BLaER1 treated with 17β-estradiol and CSF1 and Interleukin-3, amounts not matched to agents 10 nM and 100 nM (cell line): ENCODE measurements around the gene PPIP5K2.

ENCODE experiments used
- H3K27ac ChIP-seq, 11 experiments: shearing (Covaris generic); formaldehyde crosslinking; 2 replicates each; pipeline ENCODE4 v1.8.1; 2022
- H3K27me3 ChIP-seq, 11 experiments: shearing (Covaris generic); formaldehyde crosslinking; 2 replicates each; pipeline ENCODE4 v1.8.1; 2022
- H3K36me3 ChIP-seq, 11 experiments: shearing (Covaris generic); formaldehyde crosslinking; 2 replicates each; pipeline ENCODE4 v1.8.1; 2022
- H3K4me1 ChIP-seq, 10 experiments: shearing (Covaris generic); formaldehyde crosslinking; 2 replicates each; pipeline ENCODE4 v1.8.1; 2022
- H3K4me2 ChIP-seq, 11 experiments: shearing (Covaris generic); formaldehyde crosslinking; 2 replicates each; pipeline ENCODE4 v1.8.1; 2022
- H3K4me3 ChIP-seq, 10 experiments: shearing (Covaris generic); formaldehyde crosslinking; 2 replicates each; pipeline ENCODE4 v1.8.1; 2022
- H3K9ac ChIP-seq, 11 experiments: shearing (Covaris generic); formaldehyde crosslinking; 2 replicates each; pipeline ENCODE4 v1.8.1; 2022
- H3K9me3 ChIP-seq, 11 experiments: shearing (Covaris generic); formaldehyde crosslinking; replicated peaks in 1 of 11; 2 replicates each; pipeline ENCODE4 v1.8.1; 2022
- H4K20me1 ChIP-seq, 11 experiments: shearing (Covaris generic); formaldehyde crosslinking; 2 replicates each; pipeline ENCODE4 v1.8.1; 2022
- Cebpa-rat ChIP-seq, 11 experiments: shearing (Covaris generic); IDR thresholded peaks; 2 replicates each; pipeline ENCODE4 v1.8.1; 2022

Gene PPIP5K2

DNA sequence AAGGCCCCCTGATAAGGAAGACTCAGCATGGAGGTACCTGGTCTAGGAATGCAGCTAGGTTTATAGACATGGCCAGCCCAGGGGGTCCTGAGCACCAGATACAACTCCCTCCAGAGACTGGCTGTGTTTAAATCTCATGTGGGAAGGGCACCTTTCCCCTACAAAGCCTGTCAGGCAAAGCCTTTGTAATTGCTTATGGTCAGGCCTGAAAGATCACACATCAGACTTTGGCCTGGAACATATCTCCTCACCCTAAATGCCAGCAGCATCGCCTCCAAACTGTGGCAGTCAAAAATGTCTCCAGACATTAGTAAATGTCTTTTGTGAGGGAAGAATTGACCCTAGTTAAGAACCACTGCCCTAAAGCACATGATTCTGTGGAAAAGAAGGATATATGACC lies 86.9 kb downstream of the PPIP5K2 start:
- Histone ChIP-seq H3K4me1 (peaks cover 34 to 55% (median 45%) of the 10 kb centered on the region in 10 experiments), H3K9ac (peak overlapping the region in 2 of 11 experiments; percentile 6 to 14; a peak in 2 of 22 replicates), H3K27ac (peak overlapping the region in 10 of 11 experiments; percentile 21 to 92 (median 58); a peak in 18 of 22 replicates), H3K27me3 (no peaks in the 10 kb centered on the region), H3K4me3 (no peak overlapping the region), H4K20me1 (no peaks in the 10 kb centered on the region), H3K4me2 (peak overlapping the region; percentile 12 to 71 (median 50); a peak in 19 of 22 replicates), H3K36me3 (peaks cover 18 to 56% (median 33%) of the 10 kb centered on the region in 11 experiments; a peak in 21 of 22 replicates), H3K9me3 (peaks cover 0 to 10% (median 4%) of the 10 kb centered on the region in 11 experiments; a peak in 10 of 22 replicates)
- TF ChIP-seq Cebpa-rat (IDR thresholded peaks at IDR 0.05) = no peak

DNA sequence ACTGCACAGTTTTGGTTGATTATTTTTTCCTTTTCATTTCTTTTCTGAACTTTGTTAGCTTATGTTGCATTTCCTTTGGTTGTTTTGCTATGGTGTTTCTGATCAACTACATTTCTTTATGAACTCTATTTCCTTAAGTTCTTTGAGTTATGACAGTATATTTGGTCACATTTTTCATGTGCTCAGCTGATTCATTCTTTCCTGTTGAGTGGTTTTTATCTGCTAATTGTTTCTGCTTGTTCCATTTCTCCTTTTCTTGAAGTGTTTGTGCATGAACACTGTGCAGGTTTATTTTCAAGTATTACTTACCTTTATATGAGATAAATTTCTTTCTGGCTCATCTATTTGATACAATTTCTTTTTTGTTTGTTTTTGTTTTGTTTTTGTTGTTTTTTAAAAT lies 87.6 kb downstream of the PPIP5K2 start:
- H3K36me3 ChIP-seq = peaks cover 18 to 50% (median 31%) of the 10 kb centered on the region in 11 experiments; a peak in 21 of 22 replicates
- no peaks in the 10 kb centered on the region for H4K20me1 ChIP-seq
- no peaks in the 10 kb centered on the region for H3K27me3 ChIP-seq
- H3K4me3 ChIP-seq = no peak overlapping the region
- peaks cover 0 to 10% (median 4%) of the 10 kb centered on the region in 11 experiments; a peak in 10 of 22 replicates for H3K9me3 ChIP-seq
- no peak overlapping the region; a peak in 1 of 22 replicates for H3K9ac ChIP-seq
- H3K4me2 ChIP-seq = peak overlapping the region in 9 of 11 experiments; percentile 23 to 71 (median 65); a peak in 15 of 22 replicates
- peaks cover 34 to 58% (median 51%) of the 10 kb centered on the region in 10 experiments for H3K4me1 ChIP-seq
- H3K27ac ChIP-seq = peak overlapping the region in 8 of 11 experiments; percentile 50 to 95 (median 76); a peak in 14 of 22 replicates
- no peak for TF ChIP-seq Cebpa-rat (IDR thresholded peaks at IDR 0.05)

DNA sequence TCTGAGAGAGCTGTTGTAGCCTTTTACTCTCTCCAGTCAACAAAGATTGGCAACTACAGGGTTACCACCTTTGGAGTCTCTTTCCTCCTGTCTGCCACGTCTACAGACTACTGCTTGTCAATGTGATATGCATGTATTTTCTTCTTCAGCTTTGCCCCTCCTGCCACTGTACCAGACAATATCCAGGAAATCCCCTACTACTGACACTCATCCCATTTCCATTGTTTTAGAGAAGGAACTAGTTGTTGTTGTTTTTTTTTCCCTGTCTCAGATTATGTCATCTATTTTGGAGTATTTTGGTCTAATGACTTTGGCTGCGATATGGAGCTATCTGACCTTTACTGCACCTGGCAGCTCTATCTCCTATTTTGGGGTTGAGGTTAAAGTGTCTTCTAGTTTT lies 88.4 kb downstream of the PPIP5K2 start:
- no peak overlapping the region for H3K9ac ChIP-seq
- H3K27me3 ChIP-seq = no peaks in the 10 kb centered on the region
- H4K20me1 ChIP-seq = no peaks in the 10 kb centered on the region
- H3K4me2 ChIP-seq = peak overlapping the region; percentile 14 to 71 (median 50); a peak in 20 of 22 replicates
- H3K36me3 ChIP-seq = peaks cover 18 to 43% (median 28%) of the 10 kb centered on the region in 11 experiments; a peak in 21 of 22 replicates
- no peak for TF ChIP-seq Cebpa-rat (IDR thresholded peaks at IDR 0.05)
- peaks cover 38 to 66% (median 53%) of the 10 kb centered on the region in 10 experiments for H3K4me1 ChIP-seq
- peaks cover 0 to 10% (median 4%) of the 10 kb centered on the region in 11 experiments; a peak in 10 of 22 replicates for H3K9me3 ChIP-seq
- no peak overlapping the region for H3K4me3 ChIP-seq
- H3K27ac ChIP-seq = peak overlapping the region in 8 of 11 experiments; percentile 5 to 95 (median 69); a peak in 12 of 22 replicates

DNA sequence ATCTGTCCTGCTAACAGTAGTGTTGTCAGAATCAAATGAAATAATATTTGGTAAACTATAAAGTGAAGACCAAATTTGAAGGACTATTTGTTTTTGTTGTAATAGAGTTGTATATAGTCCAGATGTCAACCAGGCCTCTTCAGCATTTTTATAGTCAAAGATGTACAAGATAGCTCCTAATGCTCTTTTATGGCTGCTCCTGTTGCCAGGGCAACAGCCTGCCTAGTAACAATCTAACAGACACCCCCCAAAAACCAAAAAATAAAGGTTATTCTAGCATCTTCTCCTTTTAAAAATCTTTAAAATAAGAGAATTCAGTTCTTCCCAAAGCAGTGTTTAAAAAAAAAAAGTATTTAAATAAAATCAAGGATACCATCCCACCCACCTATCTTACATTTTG lies 89.0 kb downstream of the PPIP5K2 start:
- Histone ChIP-seq H4K20me1 (no peaks in the 10 kb centered on the region), H3K27ac (peak overlapping the region in 7 of 11 experiments; percentile 5 to 95 (median 91); a peak in 9 of 22 replicates), H3K4me3 (no peak overlapping the region), H3K36me3 (peaks cover 16 to 37% (median 22%) of the 10 kb centered on the region in 11 experiments; a peak in 21 of 22 replicates), H3K4me1 (peaks cover 38 to 72% (median 53%) of the 10 kb centered on the region in 10 experiments), H3K9me3 (peaks cover 0 to 10% (median 4%) of the 10 kb centered on the region in 11 experiments; a peak in 10 of 22 replicates), H3K27me3 (no peaks in the 10 kb centered on the region), H3K9ac (no peak overlapping the region), H3K4me2 (peak overlapping the region in 6 of 11 experiments; percentile 23 to 71 (median 58); a peak in 9 of 22 replicates)
- no peak for TF ChIP-seq Cebpa-rat (IDR thresholded peaks at IDR 0.05)

DNA sequence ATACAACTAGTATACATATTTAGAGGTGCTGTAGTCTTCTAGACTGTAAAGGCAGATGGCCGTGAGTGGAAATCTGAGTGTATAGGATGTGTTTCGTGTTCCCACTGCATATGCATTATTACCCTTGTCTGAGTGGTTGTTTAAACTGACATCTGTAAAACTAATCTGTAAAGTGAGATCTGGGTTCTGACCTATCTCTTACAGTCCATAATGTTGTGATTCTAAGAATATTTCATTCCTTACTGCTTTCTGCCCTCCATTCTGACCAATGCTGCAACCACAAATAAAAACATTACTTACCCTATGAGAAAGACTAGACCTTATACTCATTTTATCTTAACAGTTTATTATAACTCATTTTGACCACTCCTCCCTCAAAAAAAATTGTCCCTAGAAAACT lies 90.9 kb downstream of the PPIP5K2 start:
- no peaks in the 10 kb centered on the region for H4K20me1 ChIP-seq
- peak overlapping the region in 9 of 11 experiments; percentile 64 to 95 (median 89); a peak in 18 of 22 replicates for H3K27ac ChIP-seq
- no peaks in the 10 kb centered on the region for H3K27me3 ChIP-seq
- H3K4me1 ChIP-seq = peaks cover 38 to 79% (median 59%) of the 10 kb centered on the region in 10 experiments
- peak overlapping the region; percentile 66 to 88 (median 73); a peak in 19 of 22 replicates for H3K4me2 ChIP-seq
- no peak overlapping the region; a peak in 1 of 20 replicates for H3K4me3 ChIP-seq
- TF ChIP-seq Cebpa-rat (IDR thresholded peaks at IDR 0.05) = no peak
- H3K9ac ChIP-seq = peak overlapping the region in 6 of 11 experiments; percentile 42 to 83 (median 76); a peak in 10 of 22 replicates
- peaks cover 9 to 24% (median 11%) of the 10 kb centered on the region in 11 experiments; a peak in 19 of 22 replicates for H3K36me3 ChIP-seq
- H3K9me3 ChIP-seq = no peaks in the 10 kb centered on the region

DNA sequence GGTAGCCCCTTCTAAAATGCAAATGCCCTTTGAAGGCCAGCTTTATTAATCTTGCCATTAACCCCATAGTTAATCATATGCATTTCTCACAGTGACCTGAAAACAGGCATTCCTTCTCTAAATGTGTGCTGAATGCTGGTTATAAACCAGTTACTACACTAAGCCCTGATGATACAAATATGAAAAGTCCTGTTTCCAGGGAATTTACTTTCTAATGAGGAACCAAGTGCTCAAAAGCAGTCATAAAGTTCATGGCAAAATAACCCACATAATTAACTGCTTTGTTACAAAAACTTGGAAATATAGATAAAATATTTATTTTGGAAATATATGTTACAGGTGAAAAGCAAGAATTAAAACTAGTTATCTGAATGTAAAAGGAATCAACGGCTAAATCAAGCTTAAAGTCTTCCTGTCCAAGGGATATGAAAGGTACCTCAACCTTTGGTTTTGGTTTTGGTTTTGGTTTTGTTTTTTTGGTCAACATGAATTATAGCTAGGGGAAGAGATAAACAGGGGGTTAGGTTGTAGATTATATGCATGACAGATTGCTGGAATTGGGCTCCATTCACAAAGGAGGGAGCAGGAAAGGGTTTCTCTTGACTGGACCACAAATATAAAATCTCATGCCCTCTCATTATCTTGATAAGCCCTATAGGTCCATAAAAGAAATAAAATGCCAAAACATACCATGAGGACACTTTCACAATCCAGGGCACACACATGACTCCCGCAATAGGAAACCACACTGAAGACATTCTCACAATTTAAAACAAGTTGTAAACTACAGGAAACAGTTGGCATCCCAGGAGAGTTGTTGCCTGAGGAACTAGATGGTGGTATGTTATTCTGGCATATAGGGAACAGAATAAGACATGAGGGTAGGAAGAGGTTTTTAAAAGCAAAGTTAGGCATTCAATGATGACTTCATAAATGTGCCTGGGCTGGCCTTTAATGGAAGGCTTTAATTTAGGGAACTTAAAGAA lies 91.8 kb downstream of the PPIP5K2 start:
- peak overlapping the region; percentile 66 to 88 (median 73) for H3K4me2 ChIP-seq

DNA sequence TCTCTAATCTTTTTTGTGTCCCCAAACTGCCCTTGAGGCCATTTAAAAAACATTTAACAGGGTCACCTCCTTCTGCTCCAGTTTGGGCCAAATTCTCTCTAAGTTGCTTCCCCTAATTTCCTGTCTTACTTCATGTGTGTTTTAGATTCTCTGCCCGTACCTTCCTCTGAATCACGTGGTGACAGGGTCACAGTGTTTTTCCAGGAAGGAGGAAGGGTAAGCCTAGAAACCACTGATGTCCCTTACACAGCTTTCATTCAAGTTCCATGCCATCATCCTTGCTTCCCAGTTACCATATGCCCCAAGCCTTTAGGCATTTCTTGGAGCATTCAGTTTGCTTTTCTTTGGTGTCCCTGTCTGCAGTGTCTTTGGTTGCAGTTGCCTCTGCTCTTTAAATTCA lies 96.0 kb downstream of the PPIP5K2 start:
- H3K27ac ChIP-seq = peak overlapping the region in 7 of 11 experiments; percentile 29 to 57 (median 42); a peak in 14 of 22 replicates
- no peak for TF ChIP-seq Cebpa-rat (IDR thresholded peaks at IDR 0.05)

More for the DNA sequence above, 91.8 kb downstream of the PPIP5K2 start:
- Histone ChIP-seq H3K27me3 (no peaks in the 10 kb centered on the region), H3K4me3 (peak overlapping the region in 7 of 10 experiments; percentile 14 to 45 (median 28); a peak in 8 of 20 replicates), H3K9me3 (no peaks in the 10 kb centered on the region), H4K20me1 (no peaks in the 10 kb centered on the region), H3K27ac (peak overlapping the region; percentile 42 to 95 (median 87); a peak in 21 of 22 replicates), H3K36me3 (peaks cover 0 to 15% (median 2%) of the 10 kb centered on the region in 11 experiments; a peak in 13 of 22 replicates), H3K4me1 (peaks cover 38 to 76% (median 59%) of the 10 kb centered on the region in 10 experiments), H3K9ac (peak overlapping the region in 9 of 11 experiments; percentile 23 to 83 (median 74); a peak in 17 of 22 replicates)
- peak in 6 of 11 experiments; percentile 67 to 90 (median 76); a peak in 10 of 22 replicates for TF ChIP-seq Cebpa-rat (IDR thresholded peaks at IDR 0.05)

DNA sequence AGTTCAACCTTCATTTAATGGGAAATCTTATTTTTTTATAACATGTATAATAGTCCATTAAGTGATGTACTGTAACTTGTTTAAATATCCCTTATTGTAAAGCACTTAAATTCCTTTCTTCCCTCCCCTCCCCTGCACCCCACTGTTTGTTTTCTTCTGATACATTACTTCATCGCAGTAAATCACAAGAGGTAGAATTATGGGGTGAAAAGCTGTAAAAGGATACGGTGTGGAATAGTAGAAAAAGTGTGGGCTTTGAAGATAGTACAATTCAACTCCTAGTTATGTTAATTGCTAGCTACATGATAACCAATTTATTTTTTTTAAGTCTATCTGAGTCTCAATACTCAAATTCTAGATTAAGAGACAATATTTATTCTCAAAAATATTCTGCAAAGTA lies 96.6 kb downstream of the PPIP5K2 start:
- Histone ChIP-seq H3K36me3 (peaks cover 0 to 7% (median 0%) of the 10 kb centered on the region in 11 experiments; a peak in 1 of 22 replicates), H3K9me3 (peaks cover 0 to 7% (median 0%) of the 10 kb centered on the region in 11 experiments; a peak in 6 of 22 replicates), H3K4me3 (no peak overlapping the region), H3K4me2 (peak overlapping the region in 1 of 11 experiments; percentile 59; a peak in 3 of 22 replicates), H3K27me3 (no peaks in the 10 kb centered on the region), H3K4me1 (peaks cover 8 to 32% (median 23%) of the 10 kb centered on the region in 10 experiments), H3K27ac (peak overlapping the region in 1 of 11 experiments; percentile 57; a peak in 1 of 22 replicates), H3K9ac (no peak overlapping the region), H4K20me1 (no peaks in the 10 kb centered on the region)
- TF ChIP-seq Cebpa-rat (IDR thresholded peaks at IDR 0.05) = no peak

More for the DNA sequence above, 96.0 kb downstream of the PPIP5K2 start:
- no peak overlapping the region; a peak in 1 of 20 replicates for H3K4me3 ChIP-seq
- peaks cover 14 to 37% (median 29%) of the 10 kb centered on the region in 10 experiments for H3K4me1 ChIP-seq
- H4K20me1 ChIP-seq = no peaks in the 10 kb centered on the region
- H3K9me3 ChIP-seq = peaks cover 0 to 7% (median 0%) of the 10 kb centered on the region in 11 experiments; a peak in 6 of 22 replicates
- peaks cover 0 to 7% (median 0%) of the 10 kb centered on the region in 11 experiments; a peak in 1 of 22 replicates for H3K36me3 ChIP-seq
- no peaks in the 10 kb centered on the region for H3K27me3 ChIP-seq
- no peak overlapping the region for H3K9ac ChIP-seq
- peak overlapping the region in 10 of 11 experiments; percentile 31 to 62 (median 47); a peak in 18 of 22 replicates for H3K4me2 ChIP-seq
